HG03457 (cell line): ENCODE measurements around the gene DUSP16.

Experiments used
- ATAC-seq: cut with Tn5 transposase; IDR thresholded peaks from one replicate; pipeline ENCODE4 v1.9.1; 2021; ENCODE audit warnings: moderate number of reproducible peaks; ENCODE audit not compliant: unreplicated experiment

The DUSP16 gene

GRCh38 chr12:12445165-12445881 is 117.3 kb downstream of the DUSP16 start:
- ATAC-seq, result no peak

GRCh38 chr12:12443431-12443878 is 119.2 kb downstream of the DUSP16 start:
- no peak for ATAC-seq

GRCh38 chr12:12442548-12443071 is 120.1 kb downstream of the DUSP16 start:
- ATAC-seq, result no peak

GRCh38 chr12:12441843-12442461 is 120.7 kb downstream of the DUSP16 start:
- no peak for ATAC-seq

- no peak for ATAC-seq
Observed at GRCh38 chr12:12441429-12441807, 121.2 kb downstream of the DUSP16 start.

- no peak for ATAC-seq
Observed at GRCh38 chr12:12440784-12441428, 121.8 kb downstream of the DUSP16 start.

- ATAC-seq, result no peak
Observed at GRCh38 chr12:12439636-12440035, 123.0 kb downstream of the DUSP16 start.

GRCh38 chr12:12436831-12437345 is 125.8 kb downstream of the DUSP16 start:
- ATAC-seq, result no peak

GRCh38 chr12:12433203-12433731 is 129.4 kb downstream of the DUSP16 start:
- ATAC-seq, result no peak

- no peak for ATAC-seq
Observed at GRCh38 chr12:12432364-12432763, 130.3 kb downstream of the DUSP16 start.

GRCh38 chr12:12428961-12429657 is 133.6 kb downstream of the DUSP16 start:
- ATAC-seq, result no peak

- no peak for ATAC-seq
Observed at GRCh38 chr12:12428047-12428446, 134.6 kb downstream of the DUSP16 start.

GRCh38 chr12:12427568-12427967 is 135.1 kb downstream of the DUSP16 start:
- ATAC-seq, result no peak

- no peak for ATAC-seq
Observed at GRCh38 chr12:12425616-12426015, 137.0 kb downstream of the DUSP16 start.

GRCh38 chr12:12425001-12425400 is 137.7 kb downstream of the DUSP16 start:
- no peak for ATAC-seq
